ENCODE results near the gene TOMM22.
"Not testable (repeated sequence)": the region's sequence is repeated elsewhere in the genome, so short reads cannot be mapped to it uniquely, and the experiment has no call there.

Gene TOMM22

DNA sequence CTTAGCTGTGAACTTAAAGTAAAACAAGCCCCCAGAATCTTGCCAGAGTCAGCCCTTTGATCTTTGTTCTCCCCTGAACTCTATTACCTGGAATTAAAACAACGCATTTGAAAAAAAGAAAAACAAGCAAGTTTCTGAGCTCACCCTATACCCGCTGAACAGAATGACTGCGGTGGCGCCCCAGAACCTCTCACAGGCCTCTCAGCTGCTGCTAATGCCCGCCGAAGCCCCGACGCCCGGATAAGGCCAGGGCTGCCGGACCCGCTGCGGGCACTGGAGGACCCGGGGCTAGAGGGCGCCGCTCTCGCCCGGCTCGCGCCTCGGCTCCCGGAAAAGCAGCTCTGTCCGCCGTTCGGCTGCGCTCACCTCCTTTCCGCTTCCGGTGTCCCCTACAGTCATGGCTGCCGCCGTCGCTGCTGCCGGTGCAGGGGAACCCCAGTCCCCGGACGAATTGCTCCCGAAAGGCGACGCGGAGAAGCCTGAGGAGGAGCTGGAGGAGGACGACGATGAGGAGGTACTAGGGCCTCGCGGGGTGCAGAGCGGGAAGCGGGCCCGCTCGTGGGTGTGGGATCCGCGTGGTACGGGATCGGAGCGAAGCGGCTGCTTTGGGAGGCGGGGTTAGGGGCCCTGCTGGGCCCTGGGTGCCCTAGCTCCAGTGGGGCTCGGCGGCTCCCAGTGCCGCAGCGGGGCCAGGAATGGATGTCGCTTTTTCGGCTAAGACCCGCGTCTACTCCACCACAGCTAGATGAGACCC is at the start of gene TOMM22:
Gene TOMM22 (plus strand): TSS at position 376 of the 754 bp plus-strand sequence. CDS start 22 bp downstream, at position 398.
- in situ Hi-C loops (cut with HindIII; ENCODE audit: low sequenced_read_pairs): no loop called here

GRCh38 chr22:38632528-38632927 is 49.2 kb upstream of the TOMM22 start:
- in situ Hi-C loops (cut with HindIII; ENCODE audit: low sequenced_read_pairs): no loop called here

GRCh38 chr22:38638216-38638615 is 43.5 kb upstream of the TOMM22 start:
- in situ Hi-C loops (cut with HindIII; ENCODE audit: low sequenced_read_pairs): no loop called here

GRCh38 chr22:38638728-38639127 is 43.0 kb upstream of the TOMM22 start:
- in situ Hi-C loops (cut with HindIII; ENCODE audit: low sequenced_read_pairs): no loop called here

- in situ Hi-C loops (cut with HindIII; ENCODE audit: low sequenced_read_pairs): no loop called here
Measured at GRCh38 chr22:38641476-38642040, 40.2 kb upstream of the TOMM22 start.

GRCh38 chr22:38644245-38644644 is 37.5 kb upstream of the TOMM22 start:
- in situ Hi-C loops (cut with HindIII; ENCODE audit: low sequenced_read_pairs): not testable (repeated sequence)

- in situ Hi-C loops (cut with HindIII; ENCODE audit: low sequenced_read_pairs): loop anchor here (5.0 kb wide), 1 partner anchor 42 kb away; no protein-coding TSS in a partner anchor
Measured at GRCh38 chr22:38645430-38645829, 36.3 kb upstream of the TOMM22 start.

GRCh38 chr22:38649841-38650522 is 31.8 kb upstream of the TOMM22 start:
- in situ Hi-C loops (cut with HindIII; ENCODE audit: low sequenced_read_pairs): loop anchor here (5.0 kb wide), 3 partner anchors 37 to 93 kb away; no protein-coding TSS in a partner anchor

DNA sequence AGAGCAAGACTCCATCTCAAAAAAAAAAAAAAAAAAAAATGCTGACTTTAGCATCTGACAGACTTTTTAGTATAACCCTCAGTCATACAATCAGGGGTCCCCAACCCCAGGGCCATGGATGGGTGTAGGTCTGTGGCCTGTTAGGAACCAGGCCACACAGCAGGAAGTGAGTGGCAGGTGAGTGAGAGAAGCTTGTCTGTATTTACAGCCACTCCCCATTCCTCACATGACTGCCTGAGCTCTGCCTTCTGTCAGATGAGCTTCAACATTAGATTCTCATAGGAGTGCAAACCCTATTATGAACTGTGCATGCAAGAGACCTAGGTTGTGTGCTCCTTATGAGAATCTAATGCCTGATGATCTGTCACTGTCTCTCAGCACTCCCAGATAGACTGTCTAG is 28.9 kb upstream of the TOMM22 start:
- in situ Hi-C loops (cut with HindIII; ENCODE audit: low sequenced_read_pairs): loop anchor here (5.0 kb wide), 2 partner anchors 46 to 96 kb away; no protein-coding TSS in a partner anchor

DNA sequence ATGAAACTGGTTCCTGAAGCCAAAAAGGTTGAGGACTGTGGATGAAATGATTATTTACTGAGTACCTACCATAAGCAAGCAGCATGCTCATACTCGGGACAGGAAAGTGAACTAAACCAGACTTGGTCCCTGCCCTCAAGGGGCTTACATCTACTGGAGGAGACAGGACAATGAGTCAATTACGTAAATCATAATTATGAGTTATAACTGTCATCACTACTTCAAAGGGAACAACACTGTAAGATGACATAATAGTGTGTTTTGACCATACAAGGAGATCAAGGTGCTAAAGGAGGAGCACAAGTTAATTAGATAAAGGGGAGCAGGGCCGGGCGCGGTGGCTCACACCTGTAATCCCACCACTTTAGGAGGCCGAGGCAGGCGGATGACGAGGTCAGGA is 28.0 kb upstream of the TOMM22 start:
- in situ Hi-C loops (cut with HindIII; ENCODE audit: low sequenced_read_pairs): loop anchor here (5.0 kb wide), 2 partner anchors 46 to 96 kb away; no protein-coding TSS in a partner anchor

GRCh38 chr22:38655519-38656255 is 26.1 kb upstream of the TOMM22 start:
- in situ Hi-C loops (cut with HindIII; ENCODE audit: low sequenced_read_pairs): no loop called here

DNA sequence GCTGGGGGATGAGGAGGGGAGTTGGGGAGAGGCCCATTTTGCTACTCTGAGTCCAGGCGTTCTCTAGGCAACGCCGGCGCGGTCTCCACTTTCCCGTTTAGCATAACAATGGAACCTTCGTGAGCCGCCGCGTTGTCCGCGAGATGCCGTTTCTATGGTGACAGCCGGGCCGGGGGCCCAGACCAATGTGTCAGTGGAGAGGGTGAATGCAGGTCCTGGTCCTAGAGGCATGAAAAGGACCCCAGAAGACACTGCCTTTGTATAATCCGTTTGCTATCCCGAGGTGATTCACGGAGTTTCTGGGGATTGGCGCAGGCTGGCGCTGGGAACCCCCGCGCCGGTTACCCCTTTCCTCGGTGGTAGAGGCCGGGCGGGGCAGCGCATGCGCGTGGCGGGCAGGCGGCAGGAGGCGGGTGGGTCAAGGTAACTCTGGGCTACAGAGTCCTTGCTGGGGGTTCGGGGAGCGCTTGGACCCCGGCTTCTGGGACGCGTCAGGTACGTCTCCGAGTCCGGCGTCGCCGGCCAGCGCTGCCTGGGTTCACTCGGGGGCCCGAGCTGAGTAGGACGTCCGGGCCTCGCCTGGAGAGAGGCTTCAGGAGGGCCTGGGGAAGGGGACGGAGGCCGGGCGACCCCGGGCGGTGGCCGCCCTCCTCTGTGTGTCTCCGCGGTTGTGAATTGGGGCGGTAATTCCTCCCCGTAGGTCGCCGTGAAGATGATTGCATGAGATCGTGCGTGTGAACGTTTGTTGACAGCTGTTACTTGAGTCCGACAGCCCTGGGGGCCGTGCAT is 25.3 kb upstream of the TOMM22 start, which contains the start of the genes CBY1 and FAM227A:
Gene CBY1 (plus strand): TSS at position 383 of the 789 bp plus-strand sequence. CDS start 11,417 bp downstream, outside the sequence.
Gene FAM227A (minus strand): TSS at position 137 of the 789 bp plus-strand sequence. CDS start 6,224 bp downstream, outside the sequence.
- in situ Hi-C loops (cut with HindIII; ENCODE audit: low sequenced_read_pairs): no loop called here

- in situ Hi-C loops (cut with HindIII; ENCODE audit: low sequenced_read_pairs): no loop called here
Measured at GRCh38 chr22:38657045-38657909, 24.5 kb upstream of the TOMM22 start.

DNA sequence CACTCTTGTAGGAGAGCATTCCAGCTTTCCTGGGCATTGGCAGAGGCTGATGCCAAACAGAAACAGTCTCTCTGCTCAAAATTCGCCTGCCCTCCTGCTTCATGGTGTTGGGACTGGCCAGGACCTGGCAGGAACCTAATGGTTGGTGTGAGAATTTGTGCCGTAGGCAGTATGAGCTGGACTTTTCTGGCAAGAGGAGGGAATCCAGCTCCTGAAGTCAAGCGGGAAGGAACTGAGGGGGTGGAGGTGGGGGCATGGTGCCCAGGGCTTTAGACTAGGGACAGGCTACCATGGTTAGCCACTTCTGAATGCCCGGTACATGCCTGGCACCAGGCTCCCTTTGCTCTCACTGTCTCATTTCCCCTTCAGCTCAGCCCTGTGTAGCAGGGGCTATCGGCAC is 6.9 kb upstream of the TOMM22 start:
- in situ Hi-C loops (cut with HindIII; ENCODE audit: low sequenced_read_pairs): no loop called here

- in situ Hi-C loops (cut with HindIII; ENCODE audit: low sequenced_read_pairs): no loop called here
Measured at GRCh38 chr22:38675833-38676232, 5.9 kb upstream of the TOMM22 start.

GRCh38 chr22:38684895-38685294 is 3.1 kb downstream of the TOMM22 start:
- in situ Hi-C loops (cut with HindIII; ENCODE audit: low sequenced_read_pairs): loop anchor here (5.0 kb wide), 1 partner anchor 38 kb away; no protein-coding TSS in a partner anchor

DNA sequence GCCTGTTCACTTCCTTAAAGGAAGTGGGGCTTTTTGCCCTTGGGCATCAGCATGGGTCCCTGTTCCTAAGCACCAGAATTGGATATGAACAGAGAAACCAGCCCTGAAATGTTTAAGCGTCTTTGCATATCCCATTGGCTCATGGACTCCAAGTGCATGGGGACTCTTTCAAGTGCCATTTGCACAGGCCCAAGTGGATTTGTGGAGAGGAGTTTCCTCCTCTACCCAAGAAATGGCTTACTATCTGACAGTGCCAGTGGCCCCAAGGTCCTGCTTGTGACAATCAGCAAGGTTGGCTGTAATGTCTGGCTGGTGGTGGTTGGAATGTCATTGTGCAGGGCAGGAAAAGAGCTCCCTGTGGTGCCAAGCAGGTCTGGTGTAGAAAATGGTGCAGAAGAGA is 4.0 kb downstream of the TOMM22 start:
- in situ Hi-C loops (cut with HindIII; ENCODE audit: low sequenced_read_pairs): loop anchor here (5.0 kb wide), 1 partner anchor 38 kb away; no protein-coding TSS in a partner anchor

DNA sequence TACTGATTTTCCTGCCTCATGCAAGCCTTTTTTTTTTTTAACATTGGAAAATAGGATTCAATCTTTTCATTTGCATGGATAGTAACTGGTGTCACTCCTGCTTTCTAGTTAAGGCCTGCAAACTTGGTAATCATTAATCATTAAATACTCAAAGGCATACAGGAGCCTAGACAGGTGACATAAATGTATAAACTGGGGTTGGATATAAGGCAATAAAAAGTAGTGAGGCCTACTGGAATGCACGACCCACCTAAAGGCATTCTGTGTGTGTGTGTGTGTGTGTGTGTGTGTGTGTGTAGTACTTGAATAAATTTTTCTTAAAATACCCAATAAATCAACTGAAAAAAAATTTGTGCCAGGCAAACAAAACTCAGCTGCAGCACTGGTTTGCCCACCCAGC is 7.9 kb downstream of the TOMM22 start:
- in situ Hi-C loops (cut with HindIII; ENCODE audit: low sequenced_read_pairs): loop anchor here (5.0 kb wide), 1 partner anchor 42 kb away; no protein-coding TSS in a partner anchor

DNA sequence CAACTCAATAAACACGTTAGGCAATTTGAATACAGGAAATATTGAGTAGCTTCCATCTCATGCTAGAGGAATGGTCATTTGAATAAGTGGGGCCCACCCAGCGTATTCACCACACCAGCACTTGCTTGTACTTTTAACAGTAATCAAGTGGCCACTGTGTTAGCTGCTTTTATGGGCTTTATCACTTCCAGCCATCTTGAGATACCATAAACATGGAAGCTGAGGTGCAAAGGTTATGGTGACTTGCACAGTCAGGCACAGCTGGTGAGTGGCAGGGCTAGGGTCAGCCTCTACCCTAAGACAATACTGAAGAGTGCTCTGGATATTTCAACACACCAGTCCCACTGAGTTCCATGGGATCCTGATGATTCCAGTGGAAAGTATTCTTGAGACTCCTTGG is 12.3 kb downstream of the TOMM22 start:
- in situ Hi-C loops (cut with HindIII; ENCODE audit: low sequenced_read_pairs): no loop called here
